ENCODE results near the gene MANEAL.

GRCh38 chr1:37755951-37756560, 37.6 kb upstream of the MANEAL start:
- TF ChIP-seq, protein P1, sequence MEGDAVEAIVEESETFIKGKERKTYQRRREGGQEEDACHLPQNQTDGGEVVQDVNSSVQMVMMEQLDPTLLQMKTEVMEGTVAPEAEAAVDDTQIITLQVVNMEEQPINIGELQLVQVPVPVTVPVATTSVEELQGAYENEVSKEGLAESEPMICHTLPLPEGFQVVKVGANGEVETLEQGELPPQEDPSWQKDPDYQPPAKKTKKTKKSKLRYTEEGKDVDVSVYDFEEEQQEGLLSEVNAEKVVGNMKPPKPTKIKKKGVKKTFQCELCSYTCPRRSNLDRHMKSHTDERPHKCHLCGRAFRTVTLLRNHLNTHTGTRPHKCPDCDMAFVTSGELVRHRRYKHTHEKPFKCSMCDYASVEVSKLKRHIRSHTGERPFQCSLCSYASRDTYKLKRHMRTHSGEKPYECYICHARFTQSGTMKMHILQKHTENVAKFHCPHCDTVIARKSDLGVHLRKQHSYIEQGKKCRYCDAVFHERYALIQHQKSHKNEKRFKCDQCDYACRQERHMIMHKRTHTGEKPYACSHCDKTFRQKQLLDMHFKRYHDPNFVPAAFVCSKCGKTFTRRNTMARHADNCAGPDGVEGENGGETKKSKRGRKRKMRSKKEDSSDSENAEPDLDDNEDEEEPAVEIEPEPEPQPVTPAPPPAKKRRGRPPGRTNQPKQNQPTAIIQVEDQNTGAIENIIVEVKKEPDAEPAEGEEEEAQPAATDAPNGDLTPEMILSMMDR (IDR thresholded peaks at IDR 0.05) = no peak
- no peak for TF ChIP-seq ZFX (IDR thresholded peaks at IDR 0.05; ENCODE audit: borderline replicate concordance)

Measured in 22Rv1 (cell line).